Fibroblast of skin of right biceps (primary cell): ENCODE results near the gene MRPS11.
A peak's percentile ranks its signal among the peaks of the same experiment; 100 is the strongest.
"Not testable (repeated sequence)": the region's sequence is repeated elsewhere in the genome, so short reads cannot be mapped to it uniquely, and the experiment has no call there.

ENCODE experiments used
- DNase-seq: peaks from one replicate; pipeline ENCODE4 v3.0.0-alpha.2; 2013

The MRPS11 gene

GRCh38 chr15:88467073-88467934 lies at the start of gene MRPS11, which contains the start of gene MRPL46:
TSS of gene MRPS11 (plus strand) at chr15:88467708. CDS start at chr15:88467718, 10 bp downstream.
TSS of gene MRPL46 (minus strand) at chr15:88467388. CDS start at chr15:88467377, 11 bp downstream.
- peak; percentile 89 for DNase-seq

GRCh38 chr15:88419830-88420229 lies 47.7 kb upstream of the MRPS11 start:
- DNase-seq = peak; percentile 69

GRCh38 chr15:88423331-88423730 lies 44.2 kb upstream of the MRPS11 start:
- DNase-seq = no peak

- no peak for DNase-seq
Measured at GRCh38 chr15:88426304-88426703, 41.2 kb upstream of the MRPS11 start.

- DNase-seq = no peak
Measured at GRCh38 chr15:88428053-88428452, 39.5 kb upstream of the MRPS11 start.

- DNase-seq = no peak
Measured at GRCh38 chr15:88428805-88429605, 38.5 kb upstream of the MRPS11 start.

GRCh38 chr15:88430051-88430450 lies 37.5 kb upstream of the MRPS11 start:
- DNase-seq = no peak

- no peak for DNase-seq
Measured at GRCh38 chr15:88431441-88431840, 36.1 kb upstream of the MRPS11 start.

- no peak for DNase-seq
Measured at GRCh38 chr15:88433046-88433685, 34.3 kb upstream of the MRPS11 start.

GRCh38 chr15:88434106-88434505 lies 33.4 kb upstream of the MRPS11 start:
- DNase-seq = not testable (repeated sequence)

GRCh38 chr15:88438181-88438580 lies 29.3 kb upstream of the MRPS11 start:
- DNase-seq = no peak

GRCh38 chr15:88440021-88440420 lies 27.5 kb upstream of the MRPS11 start:
- peak; percentile 83 for DNase-seq

GRCh38 chr15:88441076-88441730 lies 26.3 kb upstream of the MRPS11 start:
- DNase-seq = no peak

GRCh38 chr15:88447206-88447605 lies 20.3 kb upstream of the MRPS11 start:
- peak; percentile 8 for DNase-seq

GRCh38 chr15:88447741-88448140 lies 19.8 kb upstream of the MRPS11 start:
- no peak for DNase-seq

- no peak for DNase-seq
Measured at GRCh38 chr15:88448991-88449461, 18.5 kb upstream of the MRPS11 start.

GRCh38 chr15:88449581-88449980 lies 17.9 kb upstream of the MRPS11 start:
- no peak for DNase-seq

- peak; percentile 67 for DNase-seq
Measured at GRCh38 chr15:88450125-88450798, 17.2 kb upstream of the MRPS11 start.

GRCh38 chr15:88453651-88454050 lies 13.9 kb upstream of the MRPS11 start:
- no peak for DNase-seq

GRCh38 chr15:88454236-88454635 lies 13.3 kb upstream of the MRPS11 start:
- peak; percentile 35 for DNase-seq

GRCh38 chr15:88454867-88455810 lies 12.4 kb upstream of the MRPS11 start:
- DNase-seq = peak; percentile 72
